A549 treated with AZD9567 at 1 μM for 4 hours (cell line): ENCODE data around the gene TNFAIP2. TPM values are rescaled to one million over a fixed set of nuclear protein-coding genes. Genes with fewer than 3 reads are reported as not detected.

Experiments
- total RNA-seq: library from RNA; stranded (reverse); fragments of 200-300 nt; extraction: Qiagen RNA extraction; gene quantifications from 5 replicates; pipeline ENCODE4 v1.2.3, GENCODE V29; 2022; ENCODE audit not compliant: insufficient read depth

Gene TNFAIP2, protein sequence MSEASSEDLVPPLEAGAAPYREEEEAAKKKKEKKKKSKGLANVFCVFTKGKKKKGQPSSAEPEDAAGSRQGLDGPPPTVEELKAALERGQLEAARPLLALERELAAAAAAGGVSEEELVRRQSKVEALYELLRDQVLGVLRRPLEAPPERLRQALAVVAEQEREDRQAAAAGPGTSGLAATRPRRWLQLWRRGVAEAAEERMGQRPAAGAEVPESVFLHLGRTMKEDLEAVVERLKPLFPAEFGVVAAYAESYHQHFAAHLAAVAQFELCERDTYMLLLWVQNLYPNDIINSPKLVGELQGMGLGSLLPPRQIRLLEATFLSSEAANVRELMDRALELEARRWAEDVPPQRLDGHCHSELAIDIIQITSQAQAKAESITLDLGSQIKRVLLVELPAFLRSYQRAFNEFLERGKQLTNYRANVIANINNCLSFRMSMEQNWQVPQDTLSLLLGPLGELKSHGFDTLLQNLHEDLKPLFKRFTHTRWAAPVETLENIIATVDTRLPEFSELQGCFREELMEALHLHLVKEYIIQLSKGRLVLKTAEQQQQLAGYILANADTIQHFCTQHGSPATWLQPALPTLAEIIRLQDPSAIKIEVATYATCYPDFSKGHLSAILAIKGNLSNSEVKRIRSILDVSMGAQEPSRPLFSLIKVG
- total RNA-seq = 199 to 289 TPM (median 281 TPM) in 5 replicates

DNA sequence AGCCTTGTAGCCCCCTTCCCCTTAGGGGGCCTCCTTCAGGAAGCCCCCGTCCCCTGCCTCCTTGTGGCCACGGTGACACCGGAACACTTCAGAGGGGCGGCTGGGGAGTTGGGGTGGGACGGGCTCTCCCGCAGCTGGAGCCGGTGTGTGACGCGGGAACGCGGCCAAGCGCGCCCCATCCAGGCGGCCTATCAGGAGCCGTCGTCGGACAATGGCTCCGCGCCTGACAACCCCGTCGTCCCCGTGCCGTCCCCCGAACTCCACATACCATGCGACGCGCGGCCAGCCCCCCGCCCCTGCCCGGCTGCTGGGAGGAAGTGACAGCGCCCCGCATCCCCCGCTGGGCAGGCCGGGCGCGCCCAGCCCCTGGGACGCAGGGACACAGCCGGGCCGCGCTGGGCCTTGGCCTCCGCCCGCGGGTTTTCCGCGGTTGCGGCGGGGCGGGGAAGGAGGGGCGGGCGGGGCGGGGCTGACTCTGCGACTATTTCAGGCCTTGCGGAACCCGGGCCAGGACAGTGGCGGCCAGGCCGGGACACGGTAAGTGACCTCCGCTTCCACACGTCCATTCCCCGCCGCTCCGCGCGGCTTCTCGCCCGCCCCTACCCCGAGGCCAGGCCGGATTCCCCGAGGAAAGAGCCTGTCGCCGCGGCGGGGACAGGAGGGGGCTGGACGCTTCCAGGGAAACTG, at the start of gene TNFAIP2:
TSS of gene TNFAIP2 (plus strand) at position 515 of the 687 bp plus-strand sequence. CDS start 2,997 bp downstream, outside the sequence.

DNA sequence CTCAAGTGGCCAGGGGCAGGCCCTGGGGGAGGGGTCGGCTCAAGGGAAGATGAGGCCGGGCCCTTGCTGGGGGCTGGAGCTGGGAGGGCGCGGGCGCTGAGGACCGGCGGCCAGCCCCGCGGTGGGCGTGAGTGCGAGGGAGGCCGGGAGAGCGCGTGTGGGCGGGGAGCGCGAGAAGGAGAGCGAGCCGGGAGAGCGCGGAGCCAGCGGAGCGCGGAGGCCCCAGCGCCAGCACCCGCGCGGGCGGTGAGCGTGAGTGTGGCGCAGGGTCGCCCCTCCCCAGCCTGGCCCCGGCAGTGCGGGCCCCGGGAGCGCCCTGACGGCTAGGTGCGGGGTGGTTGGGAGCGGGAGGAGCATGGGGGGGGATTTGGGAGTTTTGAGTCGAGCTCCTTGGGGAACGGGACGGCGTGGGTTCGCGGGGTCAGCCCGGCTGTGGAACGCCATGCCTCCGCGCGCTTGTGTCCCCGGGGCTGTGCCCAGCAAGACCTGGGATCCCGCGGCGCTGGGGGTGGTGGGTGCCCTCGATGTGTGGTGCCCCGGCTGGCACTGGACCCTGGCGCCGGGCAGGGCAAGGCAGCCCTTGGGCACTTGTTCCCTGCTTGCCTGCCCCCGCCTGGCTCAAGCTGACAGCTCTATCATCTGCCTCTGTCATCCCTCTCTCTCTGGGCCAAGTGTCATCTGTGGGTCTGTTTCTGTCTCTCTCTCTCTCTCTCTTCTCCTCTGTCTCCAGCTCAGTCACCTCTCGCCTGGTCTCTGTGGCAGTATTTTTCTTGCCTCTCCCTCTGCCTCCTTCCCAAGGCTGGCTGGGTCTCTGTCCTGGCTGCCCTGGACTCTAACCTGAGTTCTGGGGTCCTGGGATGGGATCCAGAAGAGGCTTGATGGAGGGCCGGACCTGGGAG, 39.0 kb upstream of the TNFAIP2 start, which contains the start of gene LBHD2:
TSS of gene LBHD2 (plus strand) at position 190 of the 899 bp plus-strand sequence. CDS start 1,803 bp downstream, outside the sequence.

DNA sequence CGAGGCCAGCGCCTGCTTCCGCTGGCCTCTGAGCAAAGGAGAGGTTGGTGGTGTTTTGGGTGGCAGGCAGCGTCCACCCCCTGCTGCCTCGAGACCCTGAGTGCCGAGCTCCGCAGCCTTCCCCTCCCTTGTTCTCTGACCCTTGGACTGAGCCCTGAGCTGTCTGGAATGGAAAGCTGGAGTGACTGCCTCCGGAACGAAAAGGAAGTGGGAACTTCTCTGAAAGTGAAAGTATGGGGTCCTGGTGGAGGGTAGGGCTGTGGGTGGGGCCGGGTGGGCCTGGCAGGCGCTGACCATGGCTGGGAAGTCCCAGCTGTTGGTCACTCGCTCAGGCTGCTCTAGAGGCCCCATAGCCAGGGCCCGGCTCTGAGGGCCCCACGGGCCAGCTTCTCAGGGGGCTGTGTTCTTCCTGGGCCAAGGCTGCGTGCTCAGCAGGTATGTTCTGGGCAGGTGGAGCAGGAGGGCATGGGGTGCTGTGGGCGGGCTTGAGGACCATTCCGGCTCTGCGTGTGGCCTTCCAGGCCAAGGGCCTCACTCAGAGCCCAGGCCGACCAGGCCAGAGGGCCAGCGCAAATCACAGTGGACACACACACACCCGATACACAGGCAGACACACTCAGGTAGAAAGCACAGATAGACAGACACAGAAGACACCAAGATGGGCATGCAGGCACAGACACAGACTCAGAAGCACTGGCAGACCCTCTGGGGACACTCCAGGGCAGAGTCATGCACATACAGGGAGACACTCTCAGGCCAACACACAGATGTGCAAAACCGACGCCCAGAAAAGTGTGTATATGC, 28.7 kb upstream of the TNFAIP2 start, which contains the start of gene EXOC3L4:
TSS of gene EXOC3L4 (plus strand) at position 320 of the 804 bp plus-strand sequence. CDS start 5,495 bp downstream, outside the sequence.

Other genes with a start within 250 kb of the TNFAIP2 start
- 0.30 to 0.53 TPM (median 0.45 TPM) in 4 of 5 replicates, not detected in the other for gene AMN, start 200.8 kb upstream of the TNFAIP2 start, total RNA-seq
- 66.6 to 88.6 TPM (median 82.6 TPM) in 5 replicates for gene CDC42BPB, start 65.9 kb upstream of the TNFAIP2 start, total RNA-seq
- gene LBHD2, start 39.3 kb upstream of the TNFAIP2 start, total RNA-seq = 0.16 to 0.36 TPM (median 0.24 TPM) in 3 of 5 replicates, not detected in the others
- 1.6 to 2.1 TPM (median 2.0 TPM) in 4 of 5 replicates, not detected in the other for gene EXOC3L4, start 28.7 kb upstream of the TNFAIP2 start, total RNA-seq
- gene EIF5, start 210.8 kb downstream of the TNFAIP2 start, total RNA-seq = 229 to 285 TPM (median 267 TPM) in 5 replicates